ENCODE data around the gene LARGE2.

LARGE2 gene

GRCh38 chr11:45922425-45923082, at the start of gene LARGE2:
TSS of gene LARGE2 (plus strand) at chr11:45922656. CDS start at chr11:45922883, 227 bp downstream.
- FAIRE-seq (no peak), DNase-seq (ENCODE audit: insufficient read length, low spot score) (peak; percentile 79)

- DNase-seq (ENCODE audit: insufficient read length, low spot score) (no peak), FAIRE-seq (no peak)
These were observed 46.1 kb upstream of the LARGE2 start for GRCh38 chr11:45876401-45876800.

GRCh38 chr11:45877221-45877620, 45.2 kb upstream of the LARGE2 start:
- FAIRE-seq, result no peak
- DNase-seq (ENCODE audit: insufficient read length, low spot score), result no peak

- no peak for FAIRE-seq
These were observed 44.6 kb upstream of the LARGE2 start for GRCh38 chr11:45877845-45878244.

GRCh38 chr11:45879803-45880686, 42.4 kb upstream of the LARGE2 start:
- FAIRE-seq (no peak), DNase-seq (ENCODE audit: insufficient read length, low spot score) (peak; percentile 83)

More at GRCh38 chr11:45877845-45878244, 44.6 kb upstream of the LARGE2 start:
- no peak for DNase-seq (ENCODE audit: insufficient read length, low spot score)

GRCh38 chr11:45880772-45881570, 41.5 kb upstream of the LARGE2 start:
- FAIRE-seq (no peak), DNase-seq (ENCODE audit: insufficient read length, low spot score) (no peak)

GRCh38 chr11:45881708-45882368, 40.6 kb upstream of the LARGE2 start:
- DNase-seq (ENCODE audit: insufficient read length, low spot score) (no peak), FAIRE-seq (no peak)

- DNase-seq (ENCODE audit: insufficient read length, low spot score) (no peak), FAIRE-seq (no peak)
These were observed 37.8 kb upstream of the LARGE2 start for GRCh38 chr11:45884596-45885185.

GRCh38 chr11:45885274-45885920, 37.1 kb upstream of the LARGE2 start, which contains the start of gene MAPK8IP1:
TSS of gene MAPK8IP1 (plus strand) at chr11:45885651. CDS start at chr11:45885821, 170 bp downstream.
- DNase-seq (ENCODE audit: insufficient read length, low spot score), result peak; percentile 54
- FAIRE-seq, result peak; percentile 80

GRCh38 chr11:45885921-45886721, 36.3 kb upstream of the LARGE2 start:
- no peak for FAIRE-seq
- no peak for DNase-seq (ENCODE audit: insufficient read length, low spot score)

- FAIRE-seq (no peak), DNase-seq (ENCODE audit: insufficient read length, low spot score) (no peak)
These were observed 35.5 kb upstream of the LARGE2 start for GRCh38 chr11:45886816-45887520.

GRCh38 chr11:45887587-45887986, 34.9 kb upstream of the LARGE2 start:
- DNase-seq (ENCODE audit: insufficient read length, low spot score), result no peak
- no peak for FAIRE-seq

GRCh38 chr11:45889555-45889954, 32.9 kb upstream of the LARGE2 start:
- FAIRE-seq, result no peak
- DNase-seq (ENCODE audit: insufficient read length, low spot score), result no peak

- FAIRE-seq, result no peak
- DNase-seq (ENCODE audit: insufficient read length, low spot score), result no peak
These were observed 32.5 kb upstream of the LARGE2 start for GRCh38 chr11:45889966-45890365.

- peak; percentile 33 for FAIRE-seq
These were observed 31.4 kb upstream of the LARGE2 start for GRCh38 chr11:45890886-45891550.

GRCh38 chr11:45892856-45893255, 29.6 kb upstream of the LARGE2 start:
- no peak for FAIRE-seq
- DNase-seq (ENCODE audit: insufficient read length, low spot score), result no peak

More at GRCh38 chr11:45890886-45891550, 31.4 kb upstream of the LARGE2 start:
- no peak for DNase-seq (ENCODE audit: insufficient read length, low spot score)

- no peak for FAIRE-seq
- no peak for DNase-seq (ENCODE audit: insufficient read length, low spot score)
These were observed 27.8 kb upstream of the LARGE2 start for GRCh38 chr11:45894555-45895247.

Data from HTR-8/SVneo (cell line).